Left ventricle myocardium inferior (tissue), 1 donor: ENCODE data around the gene GIGYF1. TPM values are rescaled to one million over a fixed set of nuclear protein-coding genes. Genes with fewer than 3 reads are reported as not detected.

Experiments used
- DNase-seq: peaks from one replicate; pipeline ENCODE4 v3.0.0-alpha.2; 2020
- H3K27ac ChIP-seq: fragments of 200-600 bp; replicated peaks from 2 replicates; pipeline ENCODE4 v1.8.0; 2021
- H3K27me3 ChIP-seq: fragments of 200-600 bp; 2 replicates; pipeline ENCODE4 v1.8.0; 2021; ENCODE audit warnings: low read depth
- H3K36me3 ChIP-seq: fragments of 200-600 bp; 2 replicates; pipeline ENCODE4 v1.8.0; 2021
- H3K4me1 ChIP-seq: fragments of 200-600 bp; 2 replicates; pipeline ENCODE4 v1.8.0; 2021
- H3K4me3 ChIP-seq: fragments of 200-600 bp; 2 replicates; pipeline ENCODE4 v1.8.0; 2021; ENCODE audit warnings: mild to moderate bottlenecking, moderate library complexity
- H3K9me3 ChIP-seq: fragments of 200-600 bp; replicated peaks from 2 replicates; pipeline ENCODE4 v1.8.0; 2021
- CTCF ChIP-seq: fragments of 200-600 bp; IDR thresholded peaks from 2 replicates; pipeline ENCODE4 v1.8.0; 2021; ENCODE audit warnings: antibody characterized with exemption, mild to moderate bottlenecking, borderline replicate concordance
- intact Hi-C: fragments of 100-400 bp; cut with micrococcal nuclease; formaldehyde crosslinking; loops from one replicate; pipeline ENCODE4 v1.11.0; 2022
- long read RNA-seq: library from polyadenylated mRNA; unstranded; transcript quantifications from one replicate; pipeline ENCODE4 v2.0.0, GENCODE V29; 2021
- total RNA-seq: library from RNA; stranded (reverse); fragmentation: NEBNext Ultra II Directional; extraction: Animal tissue kit (Norgen Biotek cat#: 25700); gene quantifications from one replicate; pipeline ENCODE4 v1.2.1, GENCODE V29; 2021
- donor health status: DM: no; HTN: yes; CAD: no; lungs with severe emphysema.

The GIGYF1 gene
- total RNA-seq = 24.5 TPM
- long read RNA-seq, partial matches to known transcripts = 8 of 21 reads
- long read RNA-seq, other reads (novel, unspliced or antisense) = 13 of 21 reads

- Histone ChIP-seq H3K27ac (peak within 1 kb of the TSS; percentile 88), H3K4me1 (peaks cover 52% of the 10 kb centered on the region), H3K27me3 (no peaks in the 10 kb centered on the region), H3K36me3 (peaks cover under 1% of the 10 kb centered on the region), H3K4me3 (peak within 1 kb of the TSS; percentile 97), H3K9me3 (no peaks in the 10 kb centered on the region)
- DNase-seq = peak; percentile 81
- TF ChIP-seq CTCF = no peak
- intact Hi-C loops = loop anchor here (10.0 kb wide), 1 partner anchor 109 kb away; the partner anchor contains the start of genes FBXO24 and LRCH4
Measured at GRCh38 chr7:100694098-100694745, at the start of gene GIGYF1. TSS of gene GIGYF1 (minus strand) at chr7:100694250. CDS start at chr7:100688238, 6,012 bp downstream.

- H3K4me3 ChIP-seq = no peak overlapping the region
- H3K27ac ChIP-seq = no peak overlapping the region
- no peaks in the 10 kb centered on the region for H3K36me3 ChIP-seq
- H3K27me3 ChIP-seq = peaks cover 36% of the 10 kb centered on the region
- H3K9me3 ChIP-seq = no peaks in the 10 kb centered on the region
- H3K4me1 ChIP-seq = no peaks in the 10 kb centered on the region
- intact Hi-C loops = no loop called here
- no peak for TF ChIP-seq CTCF
- DNase-seq = no peak
Measured at GRCh38 chr7:100739934-100740333, 45.9 kb upstream of the GIGYF1 start.

- H3K27me3 ChIP-seq = peaks cover 53% of the 10 kb centered on the region
- intact Hi-C loops = no loop called here
- H3K4me1 ChIP-seq = no peaks in the 10 kb centered on the region
- TF ChIP-seq CTCF = no peak
- no peaks in the 10 kb centered on the region for H3K36me3 ChIP-seq
- H3K4me3 ChIP-seq = no peak overlapping the region
- no peak for DNase-seq
- no peak overlapping the region for H3K27ac ChIP-seq
- no peaks in the 10 kb centered on the region for H3K9me3 ChIP-seq
Measured at GRCh38 chr7:100736671-100737070, 42.6 kb upstream of the GIGYF1 start.

- TF ChIP-seq CTCF = no peak
- intact Hi-C loops = no loop called here
- Histone ChIP-seq H3K4me1 (no peaks in the 10 kb centered on the region), H3K36me3 (no peaks in the 10 kb centered on the region), H3K27me3 (peaks cover 61% of the 10 kb centered on the region), H3K4me3 (no peak overlapping the region), H3K27ac (no peak overlapping the region), H3K9me3 (no peaks in the 10 kb centered on the region)
- no peak for DNase-seq
Measured at GRCh38 chr7:100735730-100736129, 41.7 kb upstream of the GIGYF1 start.

- intact Hi-C loops = no loop called here
- Histone ChIP-seq H3K9me3 (no peaks in the 10 kb centered on the region), H3K4me1 (no peaks in the 10 kb centered on the region), H3K36me3 (no peaks in the 10 kb centered on the region), H3K4me3 (no peak overlapping the region), H3K27me3 (peaks cover 81% of the 10 kb centered on the region), H3K27ac (no peak overlapping the region)
- no peak for TF ChIP-seq CTCF
- DNase-seq = no peak
Measured at GRCh38 chr7:100731937-100732636, 38.0 kb upstream of the GIGYF1 start.
